ENCODE data around the gene LDLRAD3.

LDLRAD3 gene

DNA sequence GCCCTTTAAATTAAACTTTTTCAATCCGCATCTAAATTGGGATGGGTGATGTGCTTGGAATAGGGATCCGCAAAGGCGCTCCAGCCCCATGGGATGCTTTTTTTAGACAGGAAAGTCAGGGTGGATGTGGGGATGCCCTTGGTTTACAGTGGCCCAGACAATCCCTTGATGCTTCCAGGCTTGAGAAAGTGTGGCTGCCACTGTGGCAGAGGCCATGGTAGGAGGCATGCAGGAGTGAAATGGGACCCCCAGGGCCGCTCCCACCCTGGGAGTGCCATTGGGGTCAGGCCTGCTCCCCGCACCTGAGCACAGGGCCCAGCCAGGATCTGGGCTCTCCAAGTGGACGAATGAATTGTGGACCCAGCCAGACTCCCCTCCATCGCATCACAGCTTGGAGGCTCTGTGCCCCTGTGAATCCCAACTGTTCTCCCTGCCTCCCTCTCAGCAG, 269.6 kb downstream of the LDLRAD3 start:
- no peak for DNase-seq (ENCODE audit: low spot score)

DNA sequence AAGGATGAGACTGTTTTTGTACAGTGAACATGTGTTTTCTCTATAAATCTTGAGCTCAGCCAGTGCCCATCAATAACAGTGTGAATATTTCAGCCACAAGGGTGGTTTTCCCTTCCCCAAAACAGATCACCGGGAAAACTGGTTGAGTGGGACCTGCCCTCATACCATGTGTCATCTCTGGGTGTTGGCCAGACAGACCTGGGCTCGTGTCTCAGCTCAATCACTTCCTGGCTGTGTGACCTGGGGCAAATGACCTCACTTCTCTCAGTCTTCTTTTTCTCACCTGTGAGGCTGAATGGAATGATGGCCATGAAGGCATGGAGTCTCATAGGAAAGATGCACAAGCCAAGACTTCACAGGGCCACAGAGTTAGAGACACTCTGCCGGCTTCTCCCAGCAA, 270.6 kb downstream of the LDLRAD3 start:
- no peak for DNase-seq (ENCODE audit: low spot score)

DNA sequence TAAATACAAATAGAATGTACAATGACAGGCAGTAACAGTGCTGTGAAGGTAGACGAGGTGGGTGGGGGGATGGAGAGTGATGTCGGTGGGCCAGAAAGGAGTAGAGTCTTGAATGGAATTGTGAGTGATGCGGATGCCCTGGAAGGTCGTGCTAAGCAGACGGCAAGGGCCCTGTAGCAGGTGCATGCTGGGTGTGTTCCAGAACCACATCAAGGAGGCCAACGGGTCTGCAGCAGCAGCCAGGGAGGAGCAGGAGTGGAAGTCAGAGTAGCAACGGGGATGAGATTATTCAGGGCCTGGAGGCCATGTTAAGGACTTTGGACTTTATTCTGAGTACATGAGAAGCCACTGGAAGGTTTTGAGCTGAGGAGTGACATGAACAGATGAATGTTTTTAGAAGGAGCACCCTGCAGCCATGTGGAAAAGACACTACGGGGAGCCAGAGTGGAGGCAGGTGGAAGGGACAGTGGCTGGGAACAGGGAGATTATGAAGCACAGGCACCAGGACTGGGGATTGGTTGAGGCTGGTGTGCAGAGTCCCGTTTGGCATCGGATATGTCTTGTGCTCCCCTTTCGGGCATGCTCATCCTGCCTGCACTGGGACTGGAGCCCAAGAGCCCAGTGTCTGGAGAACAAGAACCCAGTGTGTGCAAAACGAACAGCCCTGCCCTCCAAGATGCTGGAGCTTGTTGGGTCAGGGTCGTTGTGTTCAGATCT, 271.3 kb downstream of the LDLRAD3 start:
- DNase-seq (ENCODE audit: low spot score) = no peak

DNA sequence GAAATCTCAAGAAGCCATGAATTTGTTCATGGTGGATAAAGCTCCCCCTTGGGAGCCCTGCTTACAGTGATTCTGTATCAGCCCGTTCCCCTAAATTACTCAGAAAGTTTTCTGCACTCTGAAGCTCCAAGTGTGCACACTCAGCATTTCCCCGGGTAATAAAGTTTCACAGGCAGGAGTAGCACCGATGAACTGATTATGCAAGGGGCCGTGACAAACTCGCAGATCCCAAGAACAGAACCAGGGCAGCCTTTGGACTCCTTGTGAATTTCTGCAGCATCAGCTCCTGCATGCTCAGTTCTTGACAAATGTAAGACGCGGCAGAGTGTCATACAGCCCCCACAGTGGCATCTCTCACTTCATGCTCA, 271.8 kb downstream of the LDLRAD3 start:
- no peak for DNase-seq (ENCODE audit: low spot score)

DNA sequence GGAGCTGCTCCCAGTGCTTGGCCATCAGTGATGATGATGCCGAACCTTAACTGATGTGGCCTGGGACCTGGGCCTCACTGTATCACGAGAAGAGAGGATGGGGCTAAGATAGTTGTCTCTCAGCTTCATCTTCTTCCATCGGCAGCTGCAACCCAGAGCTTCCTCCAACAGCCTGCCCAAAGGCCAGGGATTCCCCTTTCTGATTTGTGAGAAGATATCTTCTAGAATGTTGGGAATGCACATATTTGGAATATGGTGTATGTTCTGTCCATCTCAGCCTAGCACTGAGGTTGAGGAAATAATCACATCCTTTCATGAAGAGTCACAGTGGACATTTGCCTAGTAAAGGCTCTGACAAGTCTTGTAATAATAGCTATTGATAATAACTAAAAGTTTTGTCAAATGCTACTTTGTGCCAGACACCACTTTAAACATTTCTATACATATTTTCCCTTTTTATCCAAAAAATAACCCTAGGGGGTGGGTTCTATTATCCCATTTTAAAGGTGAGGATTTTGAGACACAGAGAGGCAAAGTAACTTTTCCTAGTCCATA, 272.3 kb downstream of the LDLRAD3 start:
- no peak for DNase-seq (ENCODE audit: low spot score)

DNA sequence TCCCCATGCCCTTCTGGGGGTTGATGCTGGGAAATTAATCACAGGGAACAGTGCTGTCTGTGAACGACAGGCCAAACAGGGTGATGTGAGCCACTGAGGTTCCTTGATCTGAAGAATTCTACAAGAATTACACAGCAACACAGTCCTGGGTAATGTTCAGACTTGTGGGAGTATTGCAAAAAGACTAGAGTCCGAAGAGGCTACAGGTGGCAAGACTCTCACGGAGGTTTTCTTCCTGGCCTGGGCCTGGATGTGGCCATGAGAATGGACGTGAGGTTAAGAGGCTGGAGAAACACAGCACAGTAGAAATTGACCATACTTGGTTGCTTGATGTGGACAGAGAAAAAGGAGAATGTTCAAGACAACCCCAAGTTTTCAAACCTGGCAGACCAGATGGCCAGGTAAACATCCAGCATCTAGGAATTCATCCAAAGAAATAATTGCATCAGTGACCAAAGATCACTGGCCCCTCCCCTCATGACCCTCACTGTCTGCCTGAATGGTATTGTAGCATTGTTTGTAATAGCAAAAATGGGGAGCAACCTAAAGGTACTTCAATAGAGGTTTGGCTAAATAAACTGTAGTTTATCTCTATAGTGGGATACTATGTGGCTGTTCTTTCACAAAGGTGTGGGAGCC, 274.5 kb downstream of the LDLRAD3 start:
- no peak for DNase-seq (ENCODE audit: low spot score)

DNA sequence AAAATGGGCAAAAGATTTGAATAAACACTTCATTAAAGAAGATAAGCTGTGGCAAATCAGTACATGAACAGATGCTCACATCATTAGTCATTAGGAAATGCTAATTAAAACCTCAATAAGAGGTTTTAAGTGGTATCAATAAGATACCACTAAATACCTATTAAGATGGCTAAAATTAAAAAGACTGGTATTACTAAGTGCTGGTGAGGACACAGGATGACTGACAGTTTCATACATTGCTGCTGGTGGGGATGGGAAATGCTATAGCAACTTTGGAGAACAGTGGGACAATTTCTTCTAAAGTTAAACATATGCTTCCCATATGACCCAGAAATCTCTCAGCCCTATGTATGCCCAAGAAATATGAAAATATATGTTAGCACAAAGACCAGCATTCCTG, 276.1 kb downstream of the LDLRAD3 start:
- no peak for DNase-seq (ENCODE audit: low spot score)

DNA sequence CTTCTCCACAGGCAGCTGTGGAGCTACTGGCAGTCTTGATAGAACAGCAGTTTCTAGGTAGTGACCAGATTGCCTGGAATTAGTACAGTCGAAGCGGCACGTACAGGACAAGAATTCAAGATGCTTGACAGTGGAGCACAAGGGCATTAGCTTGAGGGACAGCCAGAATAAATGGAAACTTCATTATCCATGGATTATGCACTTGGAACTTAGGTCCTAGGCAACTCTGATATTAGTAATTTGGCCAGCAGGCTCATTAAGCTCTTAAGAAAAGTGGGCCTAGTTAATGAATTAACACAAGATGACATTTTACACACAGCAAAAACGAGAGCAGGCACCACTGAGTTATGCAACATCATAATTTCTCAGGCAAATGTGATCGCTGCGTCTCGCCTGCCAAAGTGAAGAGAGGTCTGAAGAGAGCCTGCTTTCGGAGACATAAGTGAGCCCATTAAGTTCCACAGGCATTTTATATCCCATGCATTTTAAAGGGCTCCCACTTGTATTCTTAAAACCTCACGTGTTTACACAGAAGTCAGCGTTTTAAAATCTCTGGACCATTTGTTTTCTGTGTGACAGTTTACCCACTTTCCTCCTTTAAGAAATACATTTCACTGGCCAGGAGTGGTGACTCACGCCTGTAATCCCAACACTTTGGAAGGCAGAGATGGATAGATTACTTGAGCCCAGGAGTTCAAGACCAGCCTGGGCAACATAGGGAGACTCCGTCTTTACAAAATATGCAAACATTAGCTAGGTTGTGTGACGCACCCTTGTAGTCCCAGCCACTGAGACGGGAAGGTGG, 279.2 kb downstream of the LDLRAD3 start:
- DNase-seq (ENCODE audit: low spot score) = peak; percentile 24

DNA sequence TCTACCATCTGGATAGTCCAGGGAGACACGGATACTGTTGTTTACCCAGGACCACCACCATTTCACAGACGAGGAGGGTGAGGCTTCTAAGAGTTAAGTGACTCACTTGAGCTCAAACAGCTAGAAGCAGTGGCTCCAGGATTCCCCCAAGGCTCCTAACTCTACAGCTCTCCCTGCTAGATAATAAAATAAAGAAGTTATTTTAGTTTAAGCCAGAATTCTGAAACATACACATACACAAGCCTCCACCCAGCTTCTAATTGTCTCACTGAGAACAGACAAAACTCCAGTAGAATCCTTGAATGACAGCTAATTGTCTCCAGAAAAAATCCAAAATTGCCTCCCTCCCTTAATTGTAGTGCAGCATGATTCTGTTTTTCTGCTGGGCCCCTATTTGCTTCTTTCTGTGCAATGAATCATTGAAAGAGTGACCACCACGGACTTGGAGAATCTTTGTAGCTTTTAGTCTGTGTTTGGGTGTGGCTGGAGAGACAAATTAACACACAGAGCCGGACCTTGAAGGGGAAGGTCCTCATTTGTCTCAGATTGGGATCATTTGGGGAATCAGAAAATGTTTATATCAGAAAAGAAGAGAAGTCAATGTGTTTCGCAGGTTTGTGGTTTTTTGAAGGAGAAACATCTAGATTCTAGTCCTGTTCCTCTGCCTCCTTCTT, 280.5 kb downstream of the LDLRAD3 start:
- no peak for DNase-seq (ENCODE audit: low spot score)

DNA sequence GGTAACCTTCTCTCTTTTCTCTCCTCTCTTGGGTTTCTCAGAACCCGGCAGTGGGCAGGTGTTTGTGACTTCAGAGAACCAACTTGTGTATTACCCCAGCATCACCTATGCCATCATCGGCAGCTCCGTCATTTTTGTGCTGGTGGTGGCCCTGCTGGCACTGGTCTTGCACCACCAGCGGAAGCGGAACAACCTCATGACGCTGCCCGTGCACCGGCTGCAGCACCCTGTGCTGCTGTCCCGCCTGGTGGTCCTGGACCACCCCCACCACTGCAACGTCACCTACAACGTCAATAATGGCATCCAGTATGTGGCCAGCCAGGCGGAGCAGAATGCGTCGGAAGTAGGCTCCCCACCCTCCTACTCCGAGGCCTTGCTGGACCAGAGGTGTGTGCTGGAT, 283.2 kb downstream of the LDLRAD3 start:
- no peak for DNase-seq (ENCODE audit: low spot score)

DNA sequence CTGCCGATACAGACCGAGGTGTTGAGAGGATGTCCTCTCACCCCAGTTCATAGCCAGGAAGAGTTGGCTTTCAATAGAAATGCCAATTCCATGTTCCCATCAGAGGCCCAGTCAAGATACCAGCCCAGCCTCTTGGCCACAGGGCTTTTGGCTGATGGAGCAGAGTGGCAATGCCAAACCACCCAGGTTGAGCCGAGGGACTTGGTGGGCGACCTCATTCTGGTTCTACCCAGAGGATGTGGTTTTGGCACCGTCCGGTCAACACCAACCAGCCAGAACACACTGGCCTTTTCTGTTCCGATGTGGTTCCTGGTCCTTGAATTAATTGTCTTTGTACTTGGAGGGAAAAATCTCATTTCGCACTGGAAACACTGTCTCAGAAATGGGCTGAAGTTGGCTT, 284.8 kb downstream of the LDLRAD3 start:
- DNase-seq (ENCODE audit: low spot score) = no peak

DNA sequence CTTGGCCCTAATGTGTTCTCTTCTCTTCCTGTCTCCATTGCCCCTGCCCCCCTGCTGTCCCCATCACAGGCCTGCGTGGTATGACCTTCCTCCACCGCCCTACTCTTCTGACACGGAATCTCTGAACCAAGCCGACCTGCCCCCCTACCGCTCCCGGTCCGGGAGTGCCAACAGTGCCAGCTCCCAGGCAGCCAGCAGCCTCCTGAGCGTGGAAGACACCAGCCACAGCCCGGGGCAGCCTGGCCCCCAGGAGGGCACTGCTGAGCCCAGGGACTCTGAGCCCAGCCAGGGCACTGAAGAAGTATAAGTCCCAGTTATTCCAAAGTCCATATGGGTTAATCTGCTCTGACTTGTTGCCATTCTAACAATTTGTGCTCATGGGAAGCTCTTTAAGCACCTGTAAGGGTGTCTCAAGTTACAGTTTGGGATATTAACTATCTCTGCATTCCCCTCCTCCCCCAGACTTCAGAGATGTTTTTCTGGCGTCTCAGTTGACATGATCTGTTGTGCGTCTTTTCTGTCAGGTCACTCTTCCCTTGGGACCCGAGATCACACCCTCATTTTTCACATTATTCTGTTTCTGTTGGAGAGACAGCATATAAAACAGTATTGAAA, 285.3 kb downstream of the LDLRAD3 start:
- DNase-seq (ENCODE audit: low spot score) = no peak

DNA sequence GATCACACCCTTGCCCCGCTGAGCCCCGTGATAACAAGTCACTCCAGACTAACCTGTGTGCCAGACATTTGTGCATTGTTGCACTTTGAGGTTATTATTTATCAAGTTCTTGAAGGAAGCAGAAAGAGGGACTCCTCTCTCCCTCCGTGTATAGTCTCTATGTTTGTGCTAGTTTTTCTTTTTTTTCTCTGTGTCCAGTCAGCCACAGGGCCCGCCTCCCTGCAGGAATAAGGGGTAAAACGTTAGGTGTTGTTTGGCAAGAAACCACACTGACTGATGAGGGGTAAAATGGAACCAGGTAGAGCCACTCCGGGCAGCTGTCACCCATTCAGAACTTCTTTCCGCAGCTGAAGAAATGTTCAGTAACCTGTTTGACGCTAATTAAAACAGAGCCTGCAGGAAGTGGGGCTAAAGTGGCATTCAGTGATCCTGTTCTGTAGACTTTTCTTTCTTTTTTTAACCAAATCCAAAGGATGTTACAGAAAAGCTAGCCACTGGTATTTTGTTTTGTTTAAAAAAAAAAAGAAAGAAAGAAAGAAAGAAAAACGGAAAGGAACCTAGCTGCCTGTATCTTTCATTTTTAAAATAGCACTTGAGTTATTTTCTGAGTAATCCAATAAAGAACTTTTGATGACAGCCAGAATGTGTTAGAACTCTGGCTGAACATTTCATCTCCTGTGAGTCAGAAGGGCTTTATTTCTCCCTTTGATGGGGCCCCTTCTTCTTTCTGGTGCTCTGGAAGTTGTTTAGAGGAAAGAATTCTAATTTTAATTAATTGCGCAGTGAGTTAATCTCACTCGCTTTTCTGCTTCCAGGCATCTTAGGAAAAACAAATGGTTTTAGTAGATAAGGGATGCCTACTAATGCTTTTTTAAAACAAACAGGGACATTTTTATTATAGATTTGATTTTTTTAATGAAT, 287.2 kb downstream of the LDLRAD3 start:
- peak; percentile 82 for DNase-seq (ENCODE audit: low spot score)

DNA sequence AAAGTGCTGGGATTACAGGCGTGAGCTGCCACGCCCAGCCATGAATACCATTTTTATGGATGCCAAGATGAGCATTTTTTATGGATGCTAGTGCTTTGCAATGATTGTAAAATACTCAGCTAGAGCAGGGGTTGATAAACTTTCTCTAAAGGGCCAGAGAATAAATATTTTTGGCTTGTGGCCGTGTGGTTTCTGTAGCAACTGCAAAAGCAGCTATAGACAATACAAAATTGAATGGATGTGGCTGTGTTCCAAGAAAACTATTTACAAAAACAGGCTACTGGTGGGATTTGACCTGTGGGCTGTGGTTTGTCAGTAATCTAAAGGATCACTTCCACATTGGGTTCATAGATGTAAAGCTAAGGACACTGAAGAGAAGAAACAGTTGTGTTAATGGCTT, 289.3 kb downstream of the LDLRAD3 start:
- DNase-seq (ENCODE audit: low spot score) = no peak

DNA sequence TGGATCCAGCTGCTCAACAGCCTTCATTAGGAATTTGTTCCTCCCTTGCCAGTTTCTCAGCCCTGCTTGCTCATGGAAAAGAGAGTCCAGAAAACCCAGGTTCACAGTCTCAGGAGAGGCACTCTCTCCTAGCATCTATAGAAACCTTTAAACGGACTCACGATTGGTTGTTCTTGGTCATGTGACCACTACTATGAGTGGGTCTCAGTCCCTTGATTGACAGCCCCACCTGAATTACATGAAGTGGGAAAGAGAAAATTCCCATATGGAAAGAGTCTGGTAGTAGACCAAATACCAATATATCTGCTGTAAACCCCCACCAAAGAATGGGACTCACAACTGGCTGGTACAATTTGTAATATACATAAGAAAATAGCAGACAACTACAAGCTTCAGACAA, 291.0 kb downstream of the LDLRAD3 start:
- DNase-seq (ENCODE audit: low spot score) = no peak

DNA sequence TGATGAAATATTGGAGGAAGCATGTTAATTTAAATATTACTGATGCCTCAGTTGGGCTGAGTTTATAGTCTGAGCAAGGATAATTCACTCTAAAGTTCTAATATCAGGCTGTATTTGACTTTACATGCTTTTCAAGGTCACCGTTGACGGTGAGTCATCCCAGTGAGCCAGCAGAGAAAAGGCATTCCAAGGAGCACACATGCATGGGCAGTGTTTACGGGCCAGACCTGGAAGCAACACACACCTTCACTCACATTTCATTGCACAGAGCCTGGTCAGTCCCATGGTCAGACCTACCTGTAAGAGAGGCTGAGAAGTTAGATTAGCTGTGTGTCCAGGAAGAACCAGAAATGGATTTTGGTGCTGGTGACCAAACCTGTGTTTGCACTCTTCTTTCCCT, 291.9 kb downstream of the LDLRAD3 start:
- DNase-seq (ENCODE audit: low spot score) = no peak

DNA sequence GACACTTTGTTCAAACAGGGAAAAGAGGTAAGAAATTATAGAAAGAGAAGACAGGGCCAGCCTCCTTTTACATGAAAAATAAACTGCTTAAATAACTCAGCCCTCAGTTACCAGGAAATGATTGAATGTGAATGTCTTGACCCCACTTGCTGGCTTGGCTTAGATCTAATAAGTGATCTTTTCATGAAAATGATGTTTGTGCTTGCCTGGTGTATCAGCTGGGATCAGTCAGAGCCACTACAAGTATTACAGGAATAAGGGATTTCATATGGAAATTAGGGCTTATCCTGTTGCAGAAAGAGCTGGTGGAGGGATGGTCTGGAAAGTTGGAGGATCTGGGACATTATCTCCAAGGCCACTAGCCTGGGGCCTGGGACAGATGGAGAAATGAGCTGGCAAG, 293.5 kb downstream of the LDLRAD3 start:
- no peak for DNase-seq (ENCODE audit: low spot score)

DNA sequence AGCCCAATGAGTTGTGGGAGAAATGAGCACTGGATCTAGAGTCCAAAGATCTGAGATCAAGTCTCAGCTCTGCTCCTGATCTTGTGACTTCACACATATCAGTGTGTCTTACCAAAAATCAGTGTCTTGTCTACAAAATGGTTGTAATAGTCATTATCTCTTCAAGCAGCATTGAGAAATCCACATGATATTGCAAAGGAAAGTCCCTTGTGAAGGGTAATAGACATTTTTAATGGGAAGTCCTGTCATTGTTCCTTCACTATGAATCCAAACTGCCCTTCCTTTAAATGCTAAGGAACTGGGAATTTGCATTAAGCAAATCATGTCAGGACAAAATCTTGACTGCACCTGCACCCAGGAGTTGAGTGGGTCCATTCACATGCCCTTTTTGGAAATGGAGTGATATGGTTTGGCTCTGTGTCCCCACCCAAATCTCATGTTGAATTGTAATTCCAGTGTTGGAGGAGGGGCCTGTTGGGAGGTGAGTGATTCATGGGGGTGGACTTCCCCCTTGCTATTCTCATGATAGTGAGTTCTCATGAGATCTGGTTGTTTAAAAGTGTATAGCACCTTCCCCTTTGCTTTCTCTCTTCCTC, 294.3 kb downstream of the LDLRAD3 start:
- DNase-seq (ENCODE audit: low spot score) = no peak

DNA sequence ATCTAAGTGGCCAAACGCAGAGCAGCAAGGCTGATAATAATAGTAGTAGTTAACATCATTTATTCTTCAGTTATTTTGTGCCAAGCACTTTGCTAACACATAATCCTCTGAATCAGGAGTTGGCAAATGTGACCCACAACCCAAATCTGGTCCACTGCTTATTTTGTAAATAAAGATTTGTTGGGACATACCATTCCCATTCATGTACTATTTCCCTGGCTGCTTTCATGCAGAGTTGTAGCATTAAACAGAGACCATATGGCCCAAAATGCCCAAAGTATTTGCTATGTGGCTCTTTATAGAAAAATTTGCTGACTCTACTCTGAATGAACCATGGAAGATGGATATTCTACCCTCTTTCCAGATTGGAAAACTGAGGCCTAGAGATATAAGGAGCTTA, 295.0 kb downstream of the LDLRAD3 start:
- no peak for DNase-seq (ENCODE audit: low spot score)

DNA sequence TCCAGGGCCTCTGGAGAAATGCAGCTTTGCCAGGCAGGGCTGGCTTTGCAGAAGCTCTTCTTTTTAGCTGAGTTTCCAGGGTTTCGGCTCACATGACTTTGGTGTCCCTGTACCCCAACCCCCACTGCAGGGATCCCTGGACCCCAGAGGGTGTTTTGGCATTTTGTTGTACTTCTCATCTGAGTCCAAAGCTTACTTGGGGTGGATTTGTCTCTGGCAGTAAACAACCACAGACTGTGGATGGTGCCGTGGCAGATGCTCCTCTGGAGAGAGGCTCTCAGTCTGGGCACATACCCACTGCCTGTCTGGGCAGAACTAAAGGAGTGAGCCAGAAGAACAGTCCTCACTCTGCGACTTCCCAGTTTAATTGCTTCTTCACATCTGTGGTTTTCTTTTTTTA, 295.8 kb downstream of the LDLRAD3 start:
- no peak for DNase-seq (ENCODE audit: low spot score)
